HG03159 (cell line): Measurements from ENCODE around the gene RASL12.
"Not testable (repeated sequence)": the region's sequence is repeated elsewhere in the genome, so short reads cannot be mapped to it uniquely, and the experiment has no call there.

Source experiments
- ATAC-seq: cut with Tn5 transposase; IDR thresholded peaks from one replicate; pipeline ENCODE4 v1.9.1; 2021; ENCODE audit warnings: mild to moderate bottlenecking, moderate library complexity; ENCODE audit not compliant: unreplicated experiment

RASL12 gene

DNA sequence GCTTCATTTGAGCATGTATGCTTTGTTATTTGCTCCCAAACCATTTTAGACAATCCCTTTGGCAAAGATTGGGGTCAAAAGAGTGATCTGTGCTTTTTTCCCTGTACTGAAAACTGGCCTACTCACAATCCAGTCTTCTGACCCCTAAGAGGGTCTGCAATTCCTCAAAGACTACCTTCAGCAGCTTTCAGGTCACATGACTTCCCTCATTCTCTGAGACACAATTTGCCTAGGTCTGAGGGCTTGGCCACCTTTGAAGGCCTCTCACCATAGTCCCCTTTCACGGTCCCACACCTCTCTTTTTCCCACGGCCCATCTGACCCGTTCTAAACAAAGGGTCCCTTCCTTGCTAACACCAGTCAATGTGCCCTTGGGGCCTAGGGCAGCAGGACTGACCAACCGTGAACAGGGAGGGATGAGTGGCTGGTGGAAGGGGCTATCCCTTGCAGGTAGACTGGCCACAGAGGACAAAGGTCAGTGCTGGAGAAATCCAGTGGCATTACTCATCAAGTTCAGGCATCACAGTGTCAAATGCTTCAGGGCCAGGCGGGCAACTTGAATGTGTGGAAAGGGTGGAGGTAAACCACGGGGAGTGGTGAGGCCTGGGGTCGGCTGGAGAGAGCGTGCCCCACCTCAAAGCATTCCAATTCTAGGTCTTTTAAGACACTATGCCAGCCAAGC is 10.8 kb downstream of the RASL12 start:
- no peak for ATAC-seq

DNA sequence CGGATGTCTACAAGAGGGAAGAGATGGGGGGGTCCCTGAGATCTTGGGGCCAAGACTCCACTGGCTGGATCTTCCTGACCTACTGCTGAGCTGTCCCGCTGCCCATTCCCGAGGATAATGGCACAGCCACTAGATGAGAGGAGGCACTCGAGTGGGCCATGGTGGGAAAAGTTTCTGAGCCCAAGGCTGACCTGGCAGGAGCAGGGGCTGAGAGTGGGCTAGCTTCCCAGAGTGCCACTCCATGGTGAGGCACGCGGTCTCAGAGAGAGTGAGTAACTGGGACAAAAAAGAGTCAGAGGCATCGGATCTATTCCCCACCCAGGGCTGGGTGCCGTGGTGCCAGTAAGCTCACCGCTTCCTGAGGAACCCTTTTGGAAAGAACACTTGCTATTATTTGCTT is 11.7 kb downstream of the RASL12 start:
- no peak for ATAC-seq

GRCh38 chr15:65055201-65055870 is 12.5 kb downstream of the RASL12 start:
- ATAC-seq = no peak

DNA sequence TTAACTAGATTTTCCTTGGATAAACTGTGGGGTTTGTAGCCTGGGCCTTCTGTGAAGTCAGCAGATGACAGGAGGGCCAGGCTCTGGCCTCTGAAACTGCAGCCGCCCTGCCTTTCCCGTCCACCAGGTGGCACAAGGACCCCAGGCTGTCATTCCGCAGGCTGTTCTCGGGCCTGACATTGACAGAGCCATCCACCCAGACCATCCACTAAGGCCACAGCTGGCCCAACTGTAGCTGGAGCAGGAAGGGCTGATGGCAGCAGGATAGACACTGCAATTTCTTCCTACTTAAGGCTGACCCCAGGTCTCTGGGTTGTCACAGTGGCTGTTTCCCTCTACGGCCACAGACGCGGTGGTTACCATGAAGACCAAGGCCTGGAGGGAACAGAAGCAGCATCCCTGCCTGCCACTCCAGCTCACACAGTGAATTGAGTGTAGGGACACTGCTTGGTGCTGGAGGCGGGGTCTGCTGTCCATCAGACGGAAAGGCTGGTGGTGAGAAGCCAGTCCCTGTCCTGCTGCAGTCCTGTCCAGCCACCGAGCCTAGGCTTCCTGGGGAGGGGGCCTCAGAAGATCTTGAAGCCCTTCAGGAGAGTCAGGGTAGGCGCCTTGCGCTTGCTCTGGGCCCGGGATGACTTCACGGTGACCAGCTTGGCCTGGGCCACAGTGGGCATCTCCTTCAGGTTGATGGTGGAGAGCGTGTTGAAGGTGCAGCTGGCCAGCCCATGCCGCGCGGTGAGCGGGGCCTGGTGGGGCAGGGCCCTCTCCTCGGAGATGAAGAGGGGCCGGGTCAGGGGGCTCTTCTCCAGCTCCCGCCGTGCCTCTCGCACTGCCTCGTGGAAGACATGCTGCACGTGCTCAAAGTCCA is 13.2 kb downstream of the RASL12 start:
- no peak for ATAC-seq

GRCh38 chr15:65052956-65053355 is 14.8 kb downstream of the RASL12 start:
- no peak for ATAC-seq

DNA sequence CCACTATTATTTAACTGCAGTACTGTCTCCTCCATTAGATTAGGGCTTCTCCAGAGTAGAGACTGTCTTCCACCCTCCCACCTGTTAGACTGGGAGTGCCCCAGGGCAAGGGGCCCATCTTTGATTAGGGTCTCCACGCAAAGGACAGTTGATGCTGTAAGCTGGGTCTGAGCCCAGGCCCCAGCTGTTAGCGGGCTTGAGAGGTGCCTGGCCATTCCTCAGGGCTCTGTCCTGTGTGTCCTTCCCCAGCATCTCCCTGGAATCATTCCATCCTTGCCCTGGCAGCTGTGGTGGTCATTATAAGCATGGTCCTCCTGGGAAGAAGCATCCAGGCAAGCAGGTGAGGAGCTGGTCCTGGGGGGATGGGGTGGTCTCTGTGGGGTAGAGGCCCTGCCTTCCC is 16.5 kb downstream of the RASL12 start:
- no peak for ATAC-seq

GRCh38 chr15:65050270-65050669 is 17.5 kb downstream of the RASL12 start:
- no peak for ATAC-seq

DNA sequence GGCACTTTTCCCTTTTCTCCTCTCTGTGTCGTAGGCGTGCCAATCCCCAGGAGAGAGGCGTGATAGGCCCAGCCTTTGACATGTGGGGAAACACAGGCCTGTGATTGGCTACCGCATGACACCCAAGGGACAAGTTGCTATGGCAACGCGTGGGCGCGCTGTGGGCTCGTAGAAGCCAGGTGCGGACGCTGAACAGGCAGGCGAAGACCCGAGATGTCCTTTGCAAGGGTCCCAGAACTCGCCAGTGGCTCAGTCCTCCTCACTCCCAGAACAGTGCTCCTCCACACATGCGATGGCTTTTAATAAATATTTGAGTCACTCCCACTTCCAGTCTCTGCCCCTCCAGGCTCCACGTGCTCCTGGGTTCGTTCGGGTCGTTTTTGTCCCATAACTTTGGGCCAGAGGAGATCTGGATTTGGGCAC is 18.4 kb downstream of the RASL12 start:
- ATAC-seq = peak; percentile 88

GRCh38 chr15:65048241-65048640 is 19.6 kb downstream of the RASL12 start:
- ATAC-seq = no peak

- ATAC-seq = no peak
These were observed 22.9 kb downstream of the RASL12 start, which contains the start of gene SLC51B for GRCh38 chr15:65044724-65045481. TSS of gene SLC51B (plus strand) at chr15:65045387. CDS start at chr15:65050005, 4,618 bp downstream.

DNA sequence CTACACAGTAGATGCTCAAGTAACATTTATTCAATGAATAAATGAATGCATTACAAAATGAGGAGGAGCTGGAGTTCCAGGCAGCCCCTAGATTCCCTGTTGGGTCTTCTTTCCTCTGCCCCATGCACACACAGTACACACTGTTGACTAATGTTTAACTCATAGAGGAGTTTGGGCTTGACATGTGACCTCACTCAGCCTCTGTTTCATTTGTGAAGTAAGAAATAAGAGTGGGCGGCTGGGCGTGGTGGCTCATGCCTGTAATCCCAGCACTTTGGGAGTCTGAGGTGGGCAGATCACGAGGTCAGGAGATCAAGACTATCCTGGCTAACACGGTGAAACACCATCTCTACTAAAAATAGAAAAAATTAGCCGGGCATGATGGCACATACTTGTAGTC is 23.6 kb downstream of the RASL12 start:
- ATAC-seq = not testable (repeated sequence)

- ATAC-seq = no peak
These were observed 24.9 kb downstream of the RASL12 start for GRCh38 chr15:65042776-65043327.

DNA sequence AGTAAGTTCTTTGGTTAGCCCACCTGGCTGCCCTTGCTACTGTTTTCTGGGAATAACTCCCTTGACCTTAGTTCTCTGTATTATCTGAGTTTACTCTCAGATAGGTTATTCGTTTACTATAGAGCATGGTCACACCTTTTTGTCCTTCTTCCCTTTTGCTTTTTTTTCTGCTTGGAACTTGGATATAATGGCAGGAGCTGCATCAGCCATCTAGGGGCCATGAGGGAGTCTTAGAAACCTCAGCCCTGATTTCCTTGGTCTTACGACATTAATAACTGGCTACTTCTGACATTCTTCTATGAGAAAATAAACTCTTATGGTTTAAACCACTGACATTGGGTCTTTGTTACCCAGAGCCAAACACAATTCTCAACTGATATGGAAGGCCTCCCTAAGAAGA is 26.0 kb downstream of the RASL12 start:
- no peak for ATAC-seq

GRCh38 chr15:65040461-65040860 is 27.3 kb downstream of the RASL12 start:
- ATAC-seq = no peak

DNA sequence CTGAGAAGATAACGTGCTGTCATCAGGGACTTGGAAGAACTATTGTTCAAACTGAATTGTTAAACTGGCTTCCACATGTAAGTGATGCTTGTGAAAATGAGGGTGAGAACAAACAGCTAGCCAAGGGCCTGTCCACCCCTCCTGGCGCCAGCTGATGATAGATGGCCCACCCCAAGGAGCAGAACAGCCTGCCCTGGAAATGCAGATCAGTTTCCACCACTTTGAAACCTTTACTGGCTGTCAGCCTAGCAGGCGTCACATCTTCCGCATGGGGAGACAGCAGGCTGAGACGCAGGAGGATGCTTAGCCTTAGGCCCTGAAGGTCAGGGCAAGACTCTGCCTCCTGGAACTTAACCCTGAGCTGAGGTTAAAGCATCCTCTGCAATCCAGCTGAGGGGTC is 29.0 kb downstream of the RASL12 start:
- no peak for ATAC-seq

- no peak for ATAC-seq
These were observed 29.4 kb downstream of the RASL12 start for GRCh38 chr15:65038428-65038827.

- ATAC-seq = no peak
These were observed 30.5 kb downstream of the RASL12 start for GRCh38 chr15:65037309-65037708.

GRCh38 chr15:65034719-65035118 is 33.1 kb downstream of the RASL12 start:
- no peak for ATAC-seq

DNA sequence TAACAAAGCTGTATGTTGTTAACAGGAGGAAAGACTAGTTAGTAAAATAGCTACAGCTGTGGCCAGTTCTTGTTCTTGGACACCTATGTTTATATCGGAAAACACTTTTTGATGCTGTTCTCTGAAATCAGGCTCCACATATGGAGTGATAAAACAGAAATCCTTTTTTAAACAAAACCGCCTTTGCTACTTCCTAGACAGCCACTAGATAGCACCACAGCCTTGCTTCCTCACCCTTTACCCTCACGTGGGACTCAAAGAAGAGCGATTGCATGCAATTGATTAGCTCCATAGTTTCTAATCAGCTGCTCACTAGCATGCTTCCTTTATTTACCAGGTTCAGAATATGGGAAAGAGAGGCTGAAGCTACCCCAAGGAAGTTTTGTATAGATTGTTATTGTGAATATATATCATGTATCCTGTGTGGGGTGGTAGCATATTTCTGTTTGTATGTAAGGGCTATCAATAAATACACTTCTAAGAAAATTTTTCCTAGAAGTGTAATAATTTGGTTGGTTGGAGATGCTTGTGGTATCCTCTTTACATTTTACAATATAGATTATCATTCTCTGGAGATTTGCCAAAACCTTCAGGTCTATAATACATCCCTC is 34.0 kb downstream of the RASL12 start:
- ATAC-seq = no peak
